Mesothelial cell of epicardium (in vitro differentiated cells): ENCODE measurements around the gene LHFPL5. TPM values are rescaled to one million over a fixed set of nuclear protein-coding genes. Genes with fewer than 3 reads are reported as not detected.

Experiments
- DNase-seq, 2 experiments: peaks; one replicate each; pipeline ENCODE4 v3.0.0; 2021; ENCODE audit warnings: low spot score in 2 of 2; ENCODE audit not compliant: unreplicated experiment in 2 of 2
- H3K27ac Mint-ChIP-seq: 2 replicates; pipeline ENCODE4 v1.8.0; 2021; ENCODE audit warnings: mixed read lengths
- H3K27me3 Mint-ChIP-seq: 2 replicates; pipeline ENCODE4 v1.8.0; 2021; ENCODE audit warnings: low read depth, mixed read lengths
- H3K36me3 Mint-ChIP-seq: 2 replicates; pipeline ENCODE4 v1.8.0; 2021; ENCODE audit warnings: mixed read lengths
- H3K4me1 Mint-ChIP-seq: 2 replicates; pipeline ENCODE4 v1.8.0; 2021; ENCODE audit warnings: mixed read lengths
- H3K4me3 Mint-ChIP-seq: 2 replicates; pipeline ENCODE4 v1.8.0; 2021; ENCODE audit warnings: mild to moderate bottlenecking, moderate library complexity, mixed read lengths
- H3K9me3 Mint-ChIP-seq: 2 replicates; pipeline ENCODE4 v1.8.0; 2021; ENCODE audit warnings: mixed read lengths
- total RNA-seq: library from RNA; stranded (reverse); gene quantifications from 3 replicates; pipeline ENCODE4 v1.2.1, GENCODE V29; 2021
- TF ChIP-seq, protein P1 (sequence below): fragments of 200-600 bp; sonication (generic); IDR thresholded peaks from one replicate; pipeline ENCODE4 v1.5.0; 2021; ENCODE audit warnings: antibody characterized with exemption; ENCODE audit not compliant: unreplicated experiment

LHFPL5 gene
- total RNA-seq, 1 donor from 2014 or later, result not detected

DNA sequence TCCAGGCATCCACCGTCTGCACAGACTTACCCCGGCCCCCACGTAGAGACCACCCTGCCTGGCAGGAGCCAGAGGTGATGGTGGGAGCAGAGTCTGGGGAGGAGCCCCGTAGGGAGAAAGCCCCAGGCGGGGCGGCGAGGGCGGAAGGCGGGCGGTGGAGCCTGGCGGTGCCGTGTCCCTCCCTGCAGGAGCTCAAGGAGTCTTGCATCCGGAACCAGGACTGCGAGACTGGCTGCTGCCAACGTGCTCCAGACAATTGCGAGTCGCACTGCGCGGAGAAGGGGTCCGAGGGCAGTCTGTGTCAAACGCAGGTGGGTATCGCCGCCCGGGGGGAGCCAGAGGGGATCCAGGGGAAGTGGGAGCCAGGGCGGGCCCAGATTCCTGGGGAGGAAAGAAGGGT is 18.3 kb upstream of the LHFPL5 start:
- Mint-ChIP-seq H3K4me1 (peaks cover 3% of the 10 kb centered on the region), H3K36me3 (no peaks in the 10 kb centered on the region), H3K4me3 (no peak overlapping the region), H3K27ac (no peak overlapping the region), H3K27me3 (peaks cover 38% of the 10 kb centered on the region), H3K9me3 (no peaks in the 10 kb centered on the region)
- TF ChIP-seq, protein P1, sequence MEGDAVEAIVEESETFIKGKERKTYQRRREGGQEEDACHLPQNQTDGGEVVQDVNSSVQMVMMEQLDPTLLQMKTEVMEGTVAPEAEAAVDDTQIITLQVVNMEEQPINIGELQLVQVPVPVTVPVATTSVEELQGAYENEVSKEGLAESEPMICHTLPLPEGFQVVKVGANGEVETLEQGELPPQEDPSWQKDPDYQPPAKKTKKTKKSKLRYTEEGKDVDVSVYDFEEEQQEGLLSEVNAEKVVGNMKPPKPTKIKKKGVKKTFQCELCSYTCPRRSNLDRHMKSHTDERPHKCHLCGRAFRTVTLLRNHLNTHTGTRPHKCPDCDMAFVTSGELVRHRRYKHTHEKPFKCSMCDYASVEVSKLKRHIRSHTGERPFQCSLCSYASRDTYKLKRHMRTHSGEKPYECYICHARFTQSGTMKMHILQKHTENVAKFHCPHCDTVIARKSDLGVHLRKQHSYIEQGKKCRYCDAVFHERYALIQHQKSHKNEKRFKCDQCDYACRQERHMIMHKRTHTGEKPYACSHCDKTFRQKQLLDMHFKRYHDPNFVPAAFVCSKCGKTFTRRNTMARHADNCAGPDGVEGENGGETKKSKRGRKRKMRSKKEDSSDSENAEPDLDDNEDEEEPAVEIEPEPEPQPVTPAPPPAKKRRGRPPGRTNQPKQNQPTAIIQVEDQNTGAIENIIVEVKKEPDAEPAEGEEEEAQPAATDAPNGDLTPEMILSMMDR, result no peak
- no peak for DNase-seq

DNA sequence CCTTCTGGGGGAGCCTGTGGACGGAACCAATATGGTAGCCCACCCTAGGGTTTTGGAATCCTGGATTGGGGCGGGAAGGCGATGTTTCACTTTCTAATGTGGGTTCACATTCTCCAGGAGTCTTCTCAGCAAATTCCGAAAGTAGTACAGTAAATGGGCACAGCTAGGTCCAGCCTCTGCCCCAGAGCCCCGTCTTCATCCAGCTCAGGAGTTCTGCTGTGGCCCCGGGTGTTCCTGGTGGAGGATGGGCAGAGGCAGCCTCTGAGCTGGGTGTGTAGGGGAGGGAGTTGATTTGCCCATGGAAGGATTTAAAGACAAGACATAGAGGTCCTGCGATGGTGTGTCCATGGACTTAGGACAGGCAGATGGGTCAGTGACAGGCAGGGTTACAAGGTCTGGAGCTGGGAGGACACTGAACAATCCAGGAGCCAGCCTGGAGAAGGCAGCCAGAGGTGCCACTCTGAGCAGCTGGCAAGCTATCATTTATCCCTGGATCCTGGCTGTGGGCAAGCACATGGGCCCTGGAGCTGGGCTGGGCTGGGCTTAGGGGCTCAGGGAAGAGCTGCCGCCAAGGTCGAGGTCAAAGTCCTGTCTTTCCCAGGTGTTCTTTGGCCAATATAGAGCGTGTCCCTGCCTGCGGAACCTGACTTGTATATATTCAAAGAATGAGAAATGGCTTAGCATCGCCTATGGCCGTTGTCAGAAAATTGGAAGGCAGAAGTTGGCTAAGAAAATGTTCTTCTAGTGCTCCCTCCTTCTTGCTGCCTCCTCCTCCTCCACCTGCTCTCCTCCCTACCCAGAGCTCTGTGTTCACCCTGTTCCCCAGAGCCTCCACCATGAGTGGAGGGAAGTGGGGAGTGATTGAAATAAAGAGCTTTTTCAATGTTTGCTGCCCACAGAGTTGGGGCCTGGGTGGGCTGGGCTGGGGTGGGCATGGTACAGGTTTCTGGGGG is 17.6 kb upstream of the LHFPL5 start:
- H3K4me3 Mint-ChIP-seq, result no peak overlapping the region
- no peaks in the 10 kb centered on the region for H3K9me3 Mint-ChIP-seq
- H3K4me1 Mint-ChIP-seq, result no peaks in the 10 kb centered on the region
- TF ChIP-seq, protein P1, result no peak
- peaks cover 35% of the 10 kb centered on the region for H3K27me3 Mint-ChIP-seq
- no peak for DNase-seq
- no peak overlapping the region for H3K27ac Mint-ChIP-seq
- no peaks in the 10 kb centered on the region for H3K36me3 Mint-ChIP-seq

DNA sequence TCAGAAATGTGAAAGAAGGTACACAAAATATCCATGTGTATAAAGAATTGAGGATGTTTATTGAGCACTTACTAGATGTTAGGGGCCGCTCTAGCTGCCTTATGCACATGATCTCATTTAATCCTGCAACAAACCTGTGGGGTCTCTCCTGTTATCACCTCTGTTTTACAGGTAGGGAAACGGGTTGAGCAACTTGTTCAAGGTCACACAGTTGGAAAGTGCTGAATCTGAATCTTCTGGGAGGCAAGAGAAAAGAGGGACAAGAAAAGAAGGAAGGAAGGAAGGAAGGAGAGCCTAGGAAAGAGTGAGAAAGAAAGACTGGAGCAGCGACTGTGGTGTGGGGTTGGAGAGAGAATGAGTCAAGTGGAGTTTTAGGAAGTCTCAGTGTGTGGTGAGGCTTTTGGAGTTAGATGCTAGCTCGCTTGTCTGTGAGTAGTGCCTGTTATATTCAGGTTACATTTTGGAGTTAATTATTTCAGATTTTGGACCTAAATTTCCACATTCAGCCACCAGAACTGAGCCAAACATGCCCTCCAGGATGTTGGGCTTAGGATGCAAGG is 16.6 kb upstream of the LHFPL5 start:
- Mint-ChIP-seq H3K9me3 (no peaks in the 10 kb centered on the region), H3K36me3 (no peaks in the 10 kb centered on the region), H3K27ac (no peak overlapping the region), H3K27me3 (peaks cover 37% of the 10 kb centered on the region), H3K4me3 (no peak overlapping the region), H3K4me1 (no peaks in the 10 kb centered on the region)
- TF ChIP-seq, protein P1, result no peak
- no peak for DNase-seq

DNA sequence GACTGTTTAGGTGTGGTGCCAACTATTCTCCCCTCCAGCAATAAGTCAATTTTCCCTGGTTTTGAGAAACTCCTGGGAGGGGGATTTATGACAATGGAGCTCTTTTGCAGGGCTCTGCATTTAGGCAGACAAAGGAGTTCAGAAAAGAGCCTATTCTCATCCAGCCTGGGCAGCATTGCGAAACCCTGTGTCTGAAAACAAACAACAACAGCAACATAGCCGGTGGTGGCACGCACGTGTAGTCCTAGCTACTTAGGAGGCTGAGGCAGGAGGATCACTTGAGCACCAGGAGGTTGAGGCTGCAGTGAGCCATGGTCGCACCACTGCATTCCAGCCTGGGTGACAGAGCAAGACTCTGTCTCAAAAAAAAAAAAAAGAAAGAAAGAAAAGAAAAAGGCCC is 14.5 kb upstream of the LHFPL5 start:
- TF ChIP-seq, protein P1, result no peak
- Mint-ChIP-seq H3K27me3 (peaks cover 45% of the 10 kb centered on the region), H3K4me1 (no peaks in the 10 kb centered on the region), H3K36me3 (no peaks in the 10 kb centered on the region), H3K27ac (no peak overlapping the region), H3K9me3 (no peaks in the 10 kb centered on the region), H3K4me3 (no peak overlapping the region)
- no peak for DNase-seq

DNA sequence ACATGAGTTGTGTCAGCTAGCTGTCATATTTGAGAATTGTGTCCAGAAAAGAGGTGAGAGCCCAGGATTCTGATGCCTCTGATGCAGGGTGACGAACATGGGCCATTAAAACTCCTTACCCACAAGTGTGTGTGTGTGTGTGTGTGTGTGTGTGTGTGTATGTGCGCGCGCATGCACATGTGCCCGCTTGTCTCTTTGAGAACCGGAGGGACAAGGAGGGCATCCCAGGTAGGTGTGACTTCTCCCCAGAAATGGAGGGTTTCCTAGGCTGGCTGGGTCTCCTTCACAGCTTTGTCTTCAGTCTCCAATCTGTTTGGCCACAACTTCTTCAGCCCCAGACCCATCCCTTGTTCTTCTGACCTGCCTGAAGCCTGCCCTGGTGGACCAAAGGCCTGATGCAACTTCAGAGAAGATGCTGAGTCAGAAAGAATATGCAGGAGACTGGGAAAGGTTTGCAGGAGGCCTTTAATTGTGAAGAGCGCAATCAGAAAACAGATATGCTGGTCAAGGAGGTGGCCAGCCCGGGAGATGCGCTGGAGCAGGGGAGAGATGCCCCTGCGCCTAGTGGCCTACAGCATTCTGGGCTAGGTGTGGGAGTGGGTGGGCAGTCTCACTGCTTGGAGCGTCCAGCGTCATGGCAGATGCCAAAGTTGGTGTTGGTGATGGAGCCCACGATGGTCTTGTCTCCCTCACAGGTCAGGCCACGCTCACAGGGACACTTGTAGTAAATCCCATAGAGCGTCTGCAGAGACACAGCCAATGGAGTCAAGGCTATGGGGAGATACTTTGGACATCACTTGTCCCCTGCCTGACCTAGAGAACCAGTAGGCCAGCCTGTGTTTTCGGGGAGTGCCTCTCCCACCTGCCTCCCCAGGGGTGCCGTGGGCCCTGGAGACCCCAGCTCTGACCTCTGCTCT is 10.4 kb upstream of the LHFPL5 start:
- Mint-ChIP-seq H3K27me3 (peaks cover 14% of the 10 kb centered on the region), H3K4me3 (no peak overlapping the region), H3K36me3 (no peaks in the 10 kb centered on the region), H3K9me3 (no peaks in the 10 kb centered on the region), H3K27ac (no peak overlapping the region), H3K4me1 (no peaks in the 10 kb centered on the region)
- DNase-seq, result no peak
- TF ChIP-seq, protein P1, result no peak
